Activated CD4-positive, alpha-beta T cell treated with anti-CD3 and anti-CD28 coated beads, Interleukin-2, amount 50 U/mL, for 24 hours (primary cell): ENCODE data around the gene AACS.
"Not testable (repeated sequence)": the region's sequence is repeated elsewhere in the genome, so short reads cannot be mapped to it uniquely, and the experiment has no call there.

Experiments
- DNase-seq, 2 donors: peaks; one replicate each; pipeline ENCODE4 v3.0.0-alpha.2; 2020; ENCODE audit warnings: low read depth in 1 of 2, low spot score in 1 of 2

The AACS gene

GRCh38 chr12:125090437-125090836 is 25.2 kb downstream of the AACS start:
- no peak for DNase-seq

GRCh38 chr12:125091401-125091800 is 26.2 kb downstream of the AACS start:
- DNase-seq, result no peak

GRCh38 chr12:125092108-125092871 is 27.1 kb downstream of the AACS start:
- DNase-seq, result no peak

- no peak for DNase-seq
Observed at GRCh38 chr12:125092872-125093680, 27.8 kb downstream of the AACS start.

GRCh38 chr12:125093681-125094330 is 28.6 kb downstream of the AACS start:
- no peak for DNase-seq

GRCh38 chr12:125096894-125097293 is 31.7 kb downstream of the AACS start:
- no peak for DNase-seq

- DNase-seq, result no peak
Observed at GRCh38 chr12:125097427-125097826, 32.2 kb downstream of the AACS start.

GRCh38 chr12:125098676-125099408 is 33.6 kb downstream of the AACS start:
- DNase-seq, result no peak

- no peak for DNase-seq
Observed at GRCh38 chr12:125099409-125099782, 34.2 kb downstream of the AACS start.

- no peak for DNase-seq
Observed at GRCh38 chr12:125100551-125101434, 35.6 kb downstream of the AACS start.

- DNase-seq, result no peak
Observed at GRCh38 chr12:125104982-125105381, 39.7 kb downstream of the AACS start.

GRCh38 chr12:125105600-125105999 is 40.4 kb downstream of the AACS start:
- no peak for DNase-seq

- DNase-seq, result no peak
Observed at GRCh38 chr12:125110641-125111360, 45.6 kb downstream of the AACS start.

- no peak for DNase-seq
Observed at GRCh38 chr12:125111403-125111802, 46.2 kb downstream of the AACS start.

GRCh38 chr12:125112614-125113013 is 47.4 kb downstream of the AACS start:
- not testable (repeated sequence) for DNase-seq

- DNase-seq, result no peak
Observed at GRCh38 chr12:125113263-125113662, 48.0 kb downstream of the AACS start.

GRCh38 chr12:125113789-125114188 is 48.6 kb downstream of the AACS start:
- no peak for DNase-seq

GRCh38 chr12:125114365-125115141 is 49.3 kb downstream of the AACS start:
- DNase-seq, result no peak

GRCh38 chr12:125120566-125120965 is 55.3 kb downstream of the AACS start:
- no peak for DNase-seq
